PFSK-1 (cell line): ENCODE results near the gene OAT.

Source experiments
- FOXP2 ChIP-seq: optimal IDR thresholded peaks from 2 replicates; pipeline ENCODE3; 2011; ENCODE audit warnings: borderline replicate concordance, control low read depth, inconsistent platforms; ENCODE audit not compliant: insufficient read depth; ENCODE audit errors: extremely low read length, extremely low read depth
- POLR2AphosphoS5 ChIP-seq: IDR thresholded peaks from 2 replicates; pipeline ENCODE4 v1.6.1; 2012; ENCODE audit warnings: low read depth, mild to moderate bottlenecking, control low read depth, low read length, moderate library complexity
- SIN3A ChIP-seq: IDR thresholded peaks from 2 replicates; pipeline ENCODE4 v1.6.1; 2012; ENCODE audit warnings: mild to moderate bottlenecking, low read length, moderate library complexity, borderline replicate concordance; ENCODE audit not compliant: insufficient read depth
- TAF1 ChIP-seq: IDR thresholded peaks from 2 replicates; pipeline ENCODE4 v1.6.1; 2012; ENCODE audit warnings: low read length, control low read depth, borderline replicate concordance; ENCODE audit not compliant: insufficient read depth
- TF ChIP-seq, protein P1 (sequence below), 2 experiments: IDR thresholded peaks; 2 replicates each; pipeline versions ENCODE4 v1.6.1 to v1.8.0; 2011 to 2012; ENCODE audit warnings: low read depth in 2 of 2, low read length in 2 of 2, control low read depth in 1 of 2, inconsistent platforms in 1 of 2, mild to moderate bottlenecking in 1 of 2, moderate library complexity in 1 of 2; ENCODE audit not compliant: insufficient read depth in 1 of 2

Gene OAT

DNA sequence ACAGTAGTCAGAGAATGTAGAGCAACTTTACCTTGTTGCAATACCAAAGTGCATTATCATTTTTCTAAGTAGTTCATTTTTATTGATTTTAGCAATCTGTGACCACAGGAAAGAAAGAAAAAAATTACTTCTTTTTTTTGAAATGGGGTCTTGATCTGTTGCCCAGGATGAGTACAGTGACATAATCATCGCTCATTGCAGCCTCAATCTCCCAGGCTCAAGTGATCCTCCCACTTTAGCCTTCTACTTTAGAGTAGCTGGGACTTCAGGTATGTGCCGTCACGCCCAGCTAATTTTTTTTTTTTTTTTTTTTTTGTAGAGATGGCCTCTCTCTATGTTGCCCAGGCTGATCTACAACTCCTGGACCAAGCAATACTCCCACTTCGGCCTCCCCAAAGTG is 11.4 kb upstream of the OAT start:
- TF ChIP-seq SIN3A (no peak), POLR2AphosphoS5 (no peak), TAF1 (no peak), FOXP2 (no peak)
- TF ChIP-seq, protein P1, sequence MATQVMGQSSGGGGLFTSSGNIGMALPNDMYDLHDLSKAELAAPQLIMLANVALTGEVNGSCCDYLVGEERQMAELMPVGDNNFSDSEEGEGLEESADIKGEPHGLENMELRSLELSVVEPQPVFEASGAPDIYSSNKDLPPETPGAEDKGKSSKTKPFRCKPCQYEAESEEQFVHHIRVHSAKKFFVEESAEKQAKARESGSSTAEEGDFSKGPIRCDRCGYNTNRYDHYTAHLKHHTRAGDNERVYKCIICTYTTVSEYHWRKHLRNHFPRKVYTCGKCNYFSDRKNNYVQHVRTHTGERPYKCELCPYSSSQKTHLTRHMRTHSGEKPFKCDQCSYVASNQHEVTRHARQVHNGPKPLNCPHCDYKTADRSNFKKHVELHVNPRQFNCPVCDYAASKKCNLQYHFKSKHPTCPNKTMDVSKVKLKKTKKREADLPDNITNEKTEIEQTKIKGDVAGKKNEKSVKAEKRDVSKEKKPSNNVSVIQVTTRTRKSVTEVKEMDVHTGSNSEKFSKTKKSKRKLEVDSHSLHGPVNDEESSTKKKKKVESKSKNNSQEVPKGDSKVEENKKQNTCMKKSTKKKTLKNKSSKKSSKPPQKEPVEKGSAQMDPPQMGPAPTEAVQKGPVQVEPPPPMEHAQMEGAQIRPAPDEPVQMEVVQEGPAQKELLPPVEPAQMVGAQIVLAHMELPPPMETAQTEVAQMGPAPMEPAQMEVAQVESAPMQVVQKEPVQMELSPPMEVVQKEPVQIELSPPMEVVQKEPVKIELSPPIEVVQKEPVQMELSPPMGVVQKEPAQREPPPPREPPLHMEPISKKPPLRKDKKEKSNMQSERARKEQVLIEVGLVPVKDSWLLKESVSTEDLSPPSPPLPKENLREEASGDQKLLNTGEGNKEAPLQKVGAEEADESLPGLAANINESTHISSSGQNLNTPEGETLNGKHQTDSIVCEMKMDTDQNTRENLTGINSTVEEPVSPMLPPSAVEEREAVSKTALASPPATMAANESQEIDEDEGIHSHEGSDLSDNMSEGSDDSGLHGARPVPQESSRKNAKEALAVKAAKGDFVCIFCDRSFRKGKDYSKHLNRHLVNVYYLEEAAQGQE (IDR thresholded peaks at IDR 0.05; ENCODE audit: insufficient read depth in 1 of 2, low read depth in 2 of 2, low read length in 2 of 2), result no peak

DNA sequence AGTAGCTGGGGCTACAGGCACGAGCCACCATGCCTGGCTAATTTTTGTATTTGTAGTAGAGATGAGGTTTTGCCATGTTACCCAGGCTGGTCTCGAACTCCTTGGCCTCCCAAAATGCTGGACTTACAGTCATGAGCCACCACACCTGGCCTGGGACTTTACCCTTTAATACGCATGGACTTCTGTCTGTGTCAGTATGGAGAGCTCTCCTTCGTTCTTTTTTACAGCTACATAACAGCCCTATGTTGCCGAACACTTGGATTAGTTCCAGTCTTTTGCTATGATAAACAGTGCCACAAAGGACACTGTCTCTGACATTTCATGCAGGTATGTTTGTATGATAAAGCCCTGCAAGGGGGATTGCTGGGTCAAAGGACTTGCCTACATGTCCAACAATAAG is 10.9 kb upstream of the OAT start:
- TF ChIP-seq SIN3A, result no peak
- TF ChIP-seq, protein P1 (IDR thresholded peaks at IDR 0.05; ENCODE audit: insufficient read depth in 1 of 2, low read depth in 2 of 2, low read length in 2 of 2), result no peak
- TF ChIP-seq FOXP2, result no peak
- no peak for TF ChIP-seq TAF1
- TF ChIP-seq POLR2AphosphoS5, result no peak

DNA sequence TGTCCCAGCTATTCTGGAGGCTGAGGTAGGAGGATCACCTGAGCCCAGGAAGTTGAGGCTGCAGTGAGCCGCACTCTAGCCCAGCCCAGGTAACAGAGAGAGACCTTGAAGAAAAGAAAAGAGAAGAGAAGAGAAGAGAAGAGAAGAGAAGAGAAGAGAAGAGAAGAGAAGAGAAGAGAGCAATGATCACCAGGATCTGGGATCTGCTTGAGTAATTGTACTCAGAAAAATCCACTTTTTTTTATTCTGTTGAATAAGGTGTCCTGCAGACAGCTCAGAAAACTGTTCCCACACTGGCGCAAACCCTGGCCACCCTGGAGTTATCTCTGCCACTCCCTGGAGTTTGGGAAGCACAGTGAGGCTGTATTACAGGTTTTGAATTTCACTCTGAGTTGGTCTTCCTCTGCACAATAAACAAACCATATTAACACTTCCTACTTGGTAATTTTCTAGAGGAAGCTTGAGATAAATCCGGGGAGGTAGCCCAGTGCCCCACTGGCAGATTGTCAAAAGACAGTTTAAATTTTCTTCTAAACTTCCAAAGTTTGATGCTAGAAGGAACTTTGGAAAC is 9.6 kb upstream of the OAT start:
- TF ChIP-seq POLR2AphosphoS5 (no peak), SIN3A (no peak), TAF1 (no peak), FOXP2 (no peak)
- TF ChIP-seq, protein P1 (IDR thresholded peaks at IDR 0.05; ENCODE audit: insufficient read depth in 1 of 2, low read depth in 2 of 2, low read length in 2 of 2), result no peak

DNA sequence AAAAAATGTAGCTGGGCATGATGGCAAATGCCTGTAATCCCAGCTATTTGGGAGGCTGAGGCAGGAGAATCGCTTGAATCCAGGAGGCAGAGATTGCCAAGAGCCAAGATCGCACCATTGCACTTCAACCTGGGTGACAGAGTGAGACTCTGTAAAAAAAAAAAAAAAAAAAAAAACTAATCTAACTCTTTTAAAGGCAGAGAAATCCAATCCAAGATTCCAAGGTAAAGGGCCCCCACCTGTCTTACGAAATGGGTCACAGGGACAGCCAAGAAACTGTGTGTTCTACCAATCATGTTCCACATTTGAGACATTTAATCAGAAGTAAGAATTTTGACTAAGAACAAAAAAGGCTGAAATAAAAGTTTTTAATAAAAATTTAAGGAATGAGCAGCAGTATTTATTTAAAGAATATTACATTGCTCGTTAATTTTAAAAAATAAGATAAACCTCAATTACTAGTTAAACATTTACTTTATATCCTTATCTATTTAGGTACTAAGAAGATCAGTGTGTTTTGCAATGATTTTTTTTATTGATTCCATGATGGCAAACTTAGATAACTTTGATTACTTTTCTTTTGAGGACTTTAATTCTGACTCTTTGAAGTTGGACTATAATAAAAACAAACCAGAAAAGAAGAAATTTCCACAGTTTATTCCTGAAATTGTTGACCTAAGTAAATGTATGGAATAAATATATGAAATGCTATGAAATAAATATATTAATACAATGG is 6.7 kb upstream of the OAT start:
- TF ChIP-seq POLR2AphosphoS5 (no peak), SIN3A (no peak), TAF1 (no peak), FOXP2 (no peak)
- TF ChIP-seq, protein P1 (IDR thresholded peaks at IDR 0.05; ENCODE audit: insufficient read depth in 1 of 2, low read depth in 2 of 2, low read length in 2 of 2), result no peak

DNA sequence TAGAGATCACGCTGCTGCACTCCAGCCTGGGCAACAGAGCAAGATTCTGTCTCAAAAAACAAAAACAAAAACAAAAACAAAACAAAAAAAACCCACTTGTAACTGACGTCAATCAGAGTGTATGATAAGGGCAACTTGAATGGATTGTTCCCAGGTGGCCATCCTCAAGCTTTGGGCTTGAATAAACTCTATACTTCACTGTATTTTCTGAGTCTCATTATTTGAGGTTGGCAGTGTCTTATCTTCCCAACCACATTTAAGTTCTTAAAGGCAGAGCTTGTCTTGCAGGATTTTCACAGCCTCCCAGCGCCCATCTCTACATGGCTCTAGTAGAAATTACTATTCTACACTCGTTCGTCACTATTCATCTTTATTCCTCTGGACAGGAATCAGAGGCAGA is 5.1 kb upstream of the OAT start:
- TF ChIP-seq TAF1 (no peak), SIN3A (no peak), FOXP2 (no peak), POLR2AphosphoS5 (no peak)
- TF ChIP-seq, protein P1 (IDR thresholded peaks at IDR 0.05; ENCODE audit: insufficient read depth in 1 of 2, low read depth in 2 of 2, low read length in 2 of 2), result no peak
